Gastroesophageal sphincter (tissue), 3 donors: Measurements from ENCODE around the gene PSMB2.

Experiments
- POLR2A ChIP-seq, 2 donors: fragments of 450-650 bp; IDR thresholded peaks; one replicate each; pipeline ENCODE4 v1.6.1; 2017; ENCODE audit warnings: antibody characterized with exemption in 2 of 2, mild to moderate bottlenecking in 2 of 2, moderate library complexity in 1 of 2
- POLR2AphosphoS5 ChIP-seq: sonication (generic); formaldehyde crosslinking; IDR thresholded peaks from one replicate; pipeline ENCODE4 v1.6.1; 2017; ENCODE audit warnings: antibody characterized with exemption
- TF ChIP-seq, protein P1 (sequence below), 4 experiments: fragments of 200-600 bp in 2 of 4; fragments of 450-650 bp in 2 of 4; sonication (generic) in 1 of 4; IDR thresholded peaks; one replicate each; pipeline ENCODE4 v1.5.1; 2017 to 2019; ENCODE audit warnings: antibody characterized with exemption in 4 of 4, mild to moderate bottlenecking in 2 of 4, moderate library complexity in 2 of 4

DNA sequence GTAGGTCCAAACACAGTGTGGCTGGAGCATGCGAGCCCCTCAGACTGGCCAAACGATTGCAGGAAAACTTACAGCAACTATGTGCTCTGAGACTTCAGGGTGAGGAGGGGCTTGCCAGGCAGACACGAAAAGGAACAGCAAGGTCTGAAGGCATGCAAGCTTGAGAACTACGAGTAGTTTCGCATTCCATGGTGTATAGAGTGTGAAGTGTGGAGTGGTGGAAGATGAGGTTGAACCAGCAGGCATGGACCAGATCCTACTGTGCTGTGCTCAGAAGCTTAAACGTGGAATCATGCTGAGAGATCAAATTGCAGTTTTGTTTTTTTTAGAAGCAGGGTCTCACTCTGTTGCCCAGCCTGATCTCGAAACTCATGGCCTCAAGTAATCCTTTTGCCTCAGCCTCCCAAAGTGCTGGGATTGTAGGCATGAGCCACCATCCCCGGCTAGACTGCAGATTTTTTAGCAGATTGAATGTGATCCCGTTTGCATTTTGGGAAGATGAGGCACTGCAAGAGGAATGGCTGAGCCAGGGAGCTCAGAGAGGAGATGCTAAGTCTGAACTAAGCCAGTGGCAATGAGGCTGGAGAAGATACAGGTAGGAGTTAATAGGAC lies 73.3 kb downstream of the PSMB2 start:
- TF ChIP-seq POLR2A (IDR thresholded peaks at IDR 0.05) (no peak), POLR2AphosphoS5 (no peak)
- TF ChIP-seq, protein P1, sequence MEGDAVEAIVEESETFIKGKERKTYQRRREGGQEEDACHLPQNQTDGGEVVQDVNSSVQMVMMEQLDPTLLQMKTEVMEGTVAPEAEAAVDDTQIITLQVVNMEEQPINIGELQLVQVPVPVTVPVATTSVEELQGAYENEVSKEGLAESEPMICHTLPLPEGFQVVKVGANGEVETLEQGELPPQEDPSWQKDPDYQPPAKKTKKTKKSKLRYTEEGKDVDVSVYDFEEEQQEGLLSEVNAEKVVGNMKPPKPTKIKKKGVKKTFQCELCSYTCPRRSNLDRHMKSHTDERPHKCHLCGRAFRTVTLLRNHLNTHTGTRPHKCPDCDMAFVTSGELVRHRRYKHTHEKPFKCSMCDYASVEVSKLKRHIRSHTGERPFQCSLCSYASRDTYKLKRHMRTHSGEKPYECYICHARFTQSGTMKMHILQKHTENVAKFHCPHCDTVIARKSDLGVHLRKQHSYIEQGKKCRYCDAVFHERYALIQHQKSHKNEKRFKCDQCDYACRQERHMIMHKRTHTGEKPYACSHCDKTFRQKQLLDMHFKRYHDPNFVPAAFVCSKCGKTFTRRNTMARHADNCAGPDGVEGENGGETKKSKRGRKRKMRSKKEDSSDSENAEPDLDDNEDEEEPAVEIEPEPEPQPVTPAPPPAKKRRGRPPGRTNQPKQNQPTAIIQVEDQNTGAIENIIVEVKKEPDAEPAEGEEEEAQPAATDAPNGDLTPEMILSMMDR (IDR thresholded peaks at IDR 0.05), result no peak
